Thyroid gland (tissue), 4 donors: ENCODE results near the gene PRMT7. TPM values are rescaled to one million over a fixed set of nuclear protein-coding genes. Genes with fewer than 3 reads are reported as not detected.

ENCODE experiments used
- DNase-seq, 2 donors: peaks; one replicate each; pipeline ENCODE4 v3.0.0-alpha.2; 2019
- H3K27ac ChIP-seq, 3 donors: fragments of 200-600 bp; sonication (generic); 1 replicate in 2 of 3; 2 replicates in 1 of 3; pipeline ENCODE4 v1.5.1; 2016 to 2019; ENCODE audit warnings: mild to moderate bottlenecking in 1 of 3, moderate library complexity in 1 of 3
- H3K27me3 ChIP-seq: fragments of 200-600 bp; sonication (generic); one replicate; pipeline ENCODE4 v1.5.1; 2019
- H3K36me3 ChIP-seq, 2 donors: fragments of 200-600 bp; sonication (generic); one replicate each; pipeline ENCODE4 v1.5.1; 2016 to 2019
- H3K4me1 ChIP-seq, 2 donors: fragments of 200-600 bp; sonication (generic); one replicate each; pipeline ENCODE4 v1.5.1; 2017 to 2019
- H3K4me3 ChIP-seq, 3 donors: fragments of 200-600 bp; sonication (generic); replicated peaks in 1 of 3; 1 replicate in 2 of 3; 2 replicates in 1 of 3; pipeline ENCODE4 v1.5.1; 2016; ENCODE audit warnings: mild to moderate bottlenecking in 1 of 3
- H3K9me3 ChIP-seq: fragments of 200-600 bp; sonication (generic); one replicate; pipeline ENCODE4 v1.5.1; 2017
- CTCF ChIP-seq, 6 experiments: fragments of 200-600 bp in 3 of 6; fragments of 450-650 bp in 3 of 6; sonication (generic) in 3 of 6; IDR thresholded peaks; one replicate each; pipeline ENCODE4 v1.5.1; 2016 to 2019; ENCODE audit warnings: antibody characterized with exemption in 6 of 6, mild to moderate bottlenecking in 2 of 6, inconsistent platforms in 1 of 6, moderate library complexity in 1 of 6
- POLR2A ChIP-seq, 2 donors: fragments of 450-650 bp; IDR thresholded peaks; one replicate each; pipeline ENCODE4 v1.6.1; 2017; ENCODE audit warnings: antibody characterized with exemption in 2 of 2, mild to moderate bottlenecking in 2 of 2, moderate library complexity in 1 of 2
- WGBS, 2 donors: methylation state at CpG; one replicate each; pipeline ENCODE4 v1.1.5; 2017; 5-methylcytosine and 5-hydroxymethylcytosine counted together
- intact Hi-C: fragments of 100-400 bp; cut with DNase I; formaldehyde crosslinking; loops from one replicate; pipeline ENCODE4 v1.15.1; 2023
- total RNA-seq, 4 donors: library from RNA; depleted of rRNA; stranded (reverse); fragments of >200 nt; gene quantifications; one replicate each; pipeline ENCODE4 v1.2.3, GENCODE V29; 2016

The PRMT7 gene
- total RNA-seq, 4 donors from 2014 or later: 41.7 to 57.0 (median 46.9) TPM

- intact Hi-C loops: no loop called here
- DNase-seq: no peak
Measured at GRCh38 chr16:68357521-68357922, 46.7 kb downstream of the PRMT7 start.

GRCh38 chr16:68357923-68358322 lies 47.1 kb downstream of the PRMT7 start:
- intact Hi-C loops: no loop called here
- Histone ChIP-seq H3K27me3 (no peaks in the 10 kb centered on the region), H3K9me3 (no peaks in the 10 kb centered on the region), H3K4me3 (no peak overlapping the region), H3K36me3 (peaks cover 30% of the 10 kb centered on the region in 2 donors), H3K27ac (no peak overlapping the region), H3K4me1 (peaks cover under 1 to 2% of the 10 kb centered on the region in 2 donors)
- TF ChIP-seq POLR2A (IDR thresholded peaks at IDR 0.05): no peak
- TF ChIP-seq CTCF (IDR thresholded peaks at IDR 0.05): no peak
- 94% methylated on average over 8 to 11 of the region's 11 CpGs for WGBS, 2 donors
- DNase-seq: no peak

More at GRCh38 chr16:68357521-68357922, 46.7 kb downstream of the PRMT7 start:
- Histone ChIP-seq H3K27ac (no peak overlapping the region), H3K4me1 (no peaks in the 10 kb centered on the region), H3K9me3 (no peaks in the 10 kb centered on the region), H3K36me3 (peaks cover 30% of the 10 kb centered on the region in 2 donors), H3K4me3 (no peak overlapping the region), H3K27me3 (no peaks in the 10 kb centered on the region)
- TF ChIP-seq CTCF (IDR thresholded peaks at IDR 0.05) (no peak), POLR2A (IDR thresholded peaks at IDR 0.05) (no peak)
- WGBS, 2 donors: 85 to 98% methylated on average over 8 to 9 of the region's 9 CpGs

- H3K36me3 ChIP-seq: peaks cover 21% of the 10 kb centered on the region in 2 donors
- no peaks in the 10 kb centered on the region for H3K9me3 ChIP-seq
- no peak for TF ChIP-seq POLR2A (IDR thresholded peaks at IDR 0.05)
- TF ChIP-seq CTCF (IDR thresholded peaks at IDR 0.05): no peak
- no peak for DNase-seq
- WGBS, 2 donors: 79 to 96% methylated on average over 3 of the region's 13 CpGs
- peaks cover 10 to 12% of the 10 kb centered on the region in 2 donors for H3K4me1 ChIP-seq
- no peak overlapping the region for H3K4me3 ChIP-seq
- intact Hi-C loops: no loop called here
- H3K27me3 ChIP-seq: no peaks in the 10 kb centered on the region
- H3K27ac ChIP-seq: no peak overlapping the region
Measured at GRCh38 chr16:68358951-68359350, 48.1 kb downstream of the PRMT7 start.

- 86 to 93% methylated on average over 13 of the region's 23 CpGs for WGBS, 2 donors
- DNase-seq: no peak
- peaks cover 10 to 12% of the 10 kb centered on the region in 2 donors for H3K4me1 ChIP-seq
- intact Hi-C loops: no loop called here
- H3K4me3 ChIP-seq: no peak overlapping the region
- H3K27ac ChIP-seq: no peak overlapping the region
- H3K36me3 ChIP-seq: peaks cover 17 to 21% of the 10 kb centered on the region in 2 donors
- H3K27me3 ChIP-seq: no peaks in the 10 kb centered on the region
- no peaks in the 10 kb centered on the region for H3K9me3 ChIP-seq
- TF ChIP-seq POLR2A (IDR thresholded peaks at IDR 0.05): no peak
- TF ChIP-seq CTCF (IDR thresholded peaks at IDR 0.05): no peak
Measured at GRCh38 chr16:68359398-68360191, 48.8 kb downstream of the PRMT7 start.

GRCh38 chr16:68360547-68360946 lies 49.7 kb downstream of the PRMT7 start:
- no peak for DNase-seq
- intact Hi-C loops: no loop called here
- Histone ChIP-seq H3K36me3 (peaks cover 13 to 21% of the 10 kb centered on the region in 2 donors), H3K27ac (no peak overlapping the region), H3K4me3 (no peak overlapping the region), H3K4me1 (peaks cover 10 to 12% of the 10 kb centered on the region in 2 donors), H3K9me3 (no peaks in the 10 kb centered on the region), H3K27me3 (no peaks in the 10 kb centered on the region)
- WGBS, 2 donors: 94 to 95% methylated on average over 18 of the region's 18 CpGs
- TF ChIP-seq POLR2A (IDR thresholded peaks at IDR 0.05): no peak
- TF ChIP-seq CTCF (IDR thresholded peaks at IDR 0.05): no peak
